GM12801 (cell line): ENCODE results near the gene CTXND2.

Experiments used
- CTCF ChIP-seq: IDR thresholded peaks from one replicate; pipeline ENCODE4 v1.5.1; 2011; ENCODE audit warnings: control low read depth; ENCODE audit not compliant: insufficient read length; ENCODE audit errors: extremely low read depth

The CTXND2 gene

GRCh38 chr1:150887018-150887417 lies at the start of gene CTXND2:
TSS of gene CTXND2 (plus strand) at chr1:150887136. CDS start at chr1:150912315, 25,179 bp downstream.
- no peak for TF ChIP-seq CTCF

- no peak for TF ChIP-seq CTCF
Observed at GRCh38 chr1:150841626-150842025, 45.3 kb upstream of the CTXND2 start.

GRCh38 chr1:150842343-150842742 lies 44.6 kb upstream of the CTXND2 start:
- TF ChIP-seq CTCF: no peak

- no peak for TF ChIP-seq CTCF
Observed at GRCh38 chr1:150842964-150843363, 44.0 kb upstream of the CTXND2 start.

GRCh38 chr1:150843474-150843873 lies 43.5 kb upstream of the CTXND2 start:
- no peak for TF ChIP-seq CTCF

- TF ChIP-seq CTCF: no peak
Observed at GRCh38 chr1:150846473-150847146, 40.3 kb upstream of the CTXND2 start.

- TF ChIP-seq CTCF: no peak
Observed at GRCh38 chr1:150863724-150864123, 23.2 kb upstream of the CTXND2 start.
